Islet precursor cell (in vitro differentiated cells): ENCODE data around the gene TTLL7.
A peak's percentile ranks its signal among the peaks of the same experiment; 100 is the strongest.
"Not testable (repeated sequence)": the region's sequence is repeated elsewhere in the genome, so short reads cannot be mapped to it uniquely, and the experiment has no call there.

Experiments
- DNase-seq: peaks from one replicate; pipeline ENCODE4 v3.0.0-alpha.2; 2018

TTLL7 gene

DNA sequence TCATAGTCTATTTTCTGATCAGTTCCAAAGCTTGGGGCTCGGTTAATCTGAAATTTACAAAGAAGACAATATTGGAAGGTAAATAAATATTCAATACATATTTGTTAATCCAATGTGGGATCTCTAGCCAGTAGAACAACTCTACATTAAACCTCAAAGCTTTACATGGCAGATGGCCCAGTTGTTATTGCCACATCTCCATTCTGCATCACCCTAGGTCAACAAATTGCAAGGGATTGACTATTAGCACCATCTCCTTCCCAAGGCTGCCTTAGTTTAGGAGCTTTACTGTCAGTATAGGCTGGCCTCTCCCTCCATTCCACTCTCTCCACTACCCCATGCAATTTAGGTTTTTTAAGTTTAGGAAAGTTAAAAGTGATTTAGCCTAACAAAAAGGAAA lies 69.7 kb downstream of the TTLL7 start:
- no peak for DNase-seq

DNA sequence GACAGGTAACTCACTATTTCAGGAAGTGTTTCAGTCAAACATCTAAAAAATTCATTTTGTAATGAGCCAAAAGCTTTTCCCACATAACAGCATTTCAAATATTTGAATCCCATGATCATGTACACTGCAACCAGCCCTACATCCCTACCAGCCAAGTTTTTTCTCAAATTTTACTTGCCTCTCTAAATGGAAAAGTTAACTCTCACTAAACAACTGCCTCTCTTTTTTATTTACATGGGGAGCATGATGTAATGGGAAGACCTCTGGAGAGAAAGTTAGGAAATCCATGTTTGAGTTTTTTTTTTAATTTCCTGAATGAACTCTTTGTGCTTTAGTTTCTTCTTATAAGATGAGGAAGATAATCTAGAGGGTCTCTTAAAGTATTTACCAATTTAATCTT lies 70.5 kb downstream of the TTLL7 start:
- no peak for DNase-seq

DNA sequence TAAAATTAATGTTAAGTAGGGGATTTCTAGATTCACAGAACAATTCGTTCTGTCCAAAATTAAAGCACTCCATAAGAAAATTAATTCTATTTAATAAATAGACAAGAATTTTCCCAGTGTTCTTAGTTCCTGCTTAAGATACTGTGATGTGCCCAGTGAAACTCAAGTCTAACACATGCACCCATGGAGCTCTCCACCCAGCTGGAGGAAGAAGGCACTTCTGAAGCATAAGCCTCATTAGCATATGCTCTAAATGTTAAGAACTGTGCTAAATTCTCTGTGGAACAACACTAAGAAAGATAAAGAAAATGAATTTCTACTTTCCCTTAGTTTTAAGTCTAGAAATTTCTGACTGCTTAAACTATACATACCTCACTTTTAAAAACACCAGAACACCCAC lies 71.2 kb downstream of the TTLL7 start:
- DNase-seq, result no peak

DNA sequence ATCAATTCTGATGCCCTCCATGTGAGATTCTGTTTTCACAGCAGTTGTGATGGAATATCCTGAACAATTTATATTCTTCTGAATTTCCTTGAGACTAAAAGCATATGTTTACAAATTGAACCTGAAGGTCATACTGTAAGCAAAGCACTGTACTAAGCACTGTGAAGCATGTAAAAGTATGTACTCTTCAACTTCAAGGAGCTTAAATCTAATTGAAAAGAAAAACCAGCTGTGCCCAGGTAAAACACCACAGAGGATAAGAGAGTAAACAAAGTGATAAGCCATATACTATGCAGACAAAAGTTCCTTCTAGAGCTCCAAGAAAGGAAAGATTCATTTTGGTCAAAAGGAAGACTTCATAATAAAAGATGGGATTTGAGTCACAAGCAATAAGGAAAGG lies 71.9 kb downstream of the TTLL7 start:
- DNase-seq, result no peak

DNA sequence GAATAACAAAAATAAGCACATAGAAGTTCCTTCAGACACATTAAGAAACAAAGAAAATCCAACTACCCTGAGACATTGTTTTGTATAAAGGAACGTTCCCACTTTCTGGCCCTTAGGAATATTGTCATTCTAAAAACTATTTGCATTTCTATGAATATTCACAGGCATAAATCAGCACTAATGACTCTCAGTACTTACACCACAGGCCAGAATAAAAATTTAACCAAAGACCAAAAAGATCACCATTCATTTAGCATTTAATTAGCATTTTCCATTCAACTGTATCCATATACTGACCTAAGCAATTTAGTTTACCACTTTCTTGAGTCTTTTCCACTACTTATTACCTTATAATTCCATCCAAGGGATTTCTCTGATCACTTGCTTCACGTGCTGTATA lies 75.4 kb downstream of the TTLL7 start:
- no peak for DNase-seq

DNA sequence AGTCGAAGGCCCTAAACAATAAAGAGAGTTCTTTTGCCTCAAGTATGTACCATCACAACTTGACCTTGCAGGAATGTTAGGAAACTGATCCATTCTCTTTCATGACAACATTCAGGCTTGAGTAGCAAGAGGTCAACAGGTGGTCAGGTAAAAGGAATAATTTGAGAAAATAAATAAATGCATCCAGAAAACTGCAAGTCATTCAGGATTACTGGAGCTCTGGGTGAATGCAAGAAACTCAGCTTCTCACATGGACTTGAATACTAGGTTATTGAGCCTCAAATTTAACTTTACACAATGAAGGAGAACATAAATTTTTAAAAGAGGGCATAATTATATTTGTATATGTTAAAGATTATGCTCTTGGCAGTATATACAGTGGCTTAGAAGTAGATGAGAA lies 76.5 kb downstream of the TTLL7 start:
- DNase-seq, result no peak

DNA sequence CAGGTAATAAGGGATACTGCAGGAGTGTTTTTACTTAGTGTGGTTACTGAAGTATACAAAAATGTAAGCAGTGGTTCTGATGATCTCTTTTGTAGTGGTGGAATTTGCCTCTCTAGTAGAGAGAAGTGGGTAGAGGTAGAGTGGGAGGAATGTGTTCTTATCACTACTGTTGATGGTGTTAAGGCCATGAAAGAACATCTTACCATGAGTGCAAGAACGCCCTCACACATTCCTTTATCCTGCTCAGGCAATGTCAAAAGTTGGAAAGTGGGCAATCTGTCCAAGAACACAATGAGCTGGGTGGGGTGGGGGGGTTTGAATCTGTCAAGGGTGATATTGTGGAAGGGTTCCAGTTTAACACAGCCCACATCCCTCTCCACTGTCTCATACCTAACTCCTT lies 78.6 kb downstream of the TTLL7 start:
- DNase-seq, result no peak

DNA sequence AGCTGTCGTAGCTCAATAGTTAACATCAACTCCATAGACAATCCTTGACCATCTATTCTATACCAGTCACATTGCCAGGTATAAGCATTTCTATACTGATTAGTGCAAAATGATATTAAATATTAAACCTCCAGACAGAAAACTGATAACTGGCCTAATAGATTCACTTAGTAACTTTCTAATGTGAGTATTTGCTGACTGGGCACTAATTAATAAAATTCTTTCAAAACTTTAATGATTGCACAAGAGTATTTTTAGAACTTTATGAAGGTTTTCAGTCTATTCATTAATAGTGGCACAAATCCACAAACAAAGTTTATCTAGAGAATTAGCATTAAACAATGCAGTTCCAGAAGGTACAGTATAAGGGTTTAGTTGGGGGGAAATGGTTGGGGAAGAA lies 79.1 kb downstream of the TTLL7 start:
- DNase-seq, result no peak

DNA sequence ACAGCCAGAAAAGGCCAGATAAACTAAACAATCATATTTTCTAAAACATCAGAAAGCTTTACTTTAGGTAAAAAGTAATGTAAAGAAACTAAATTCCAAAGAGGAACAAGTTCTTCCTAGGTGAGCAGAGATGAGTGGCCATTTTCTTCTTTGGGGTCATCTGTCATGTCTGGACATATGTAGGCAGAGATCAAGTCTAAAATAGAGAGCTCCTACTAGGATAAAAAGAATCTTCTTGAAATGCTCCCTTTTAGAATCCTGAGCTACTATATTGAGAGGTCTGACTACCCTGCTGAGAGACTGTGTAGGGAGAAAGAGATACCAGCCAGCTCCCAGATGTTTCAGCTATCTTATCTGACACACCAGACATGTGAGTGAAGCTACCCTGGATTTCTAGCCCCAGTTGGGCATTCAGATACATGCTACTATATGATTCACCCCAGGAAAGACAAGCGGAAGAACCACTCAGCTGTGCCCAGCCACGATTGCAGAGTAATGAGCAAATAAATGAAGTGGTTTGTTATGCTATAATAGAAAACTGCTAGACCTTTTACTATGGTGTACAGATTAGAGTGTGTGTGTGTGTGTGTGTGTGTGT lies 80.1 kb downstream of the TTLL7 start:
- no peak for DNase-seq

DNA sequence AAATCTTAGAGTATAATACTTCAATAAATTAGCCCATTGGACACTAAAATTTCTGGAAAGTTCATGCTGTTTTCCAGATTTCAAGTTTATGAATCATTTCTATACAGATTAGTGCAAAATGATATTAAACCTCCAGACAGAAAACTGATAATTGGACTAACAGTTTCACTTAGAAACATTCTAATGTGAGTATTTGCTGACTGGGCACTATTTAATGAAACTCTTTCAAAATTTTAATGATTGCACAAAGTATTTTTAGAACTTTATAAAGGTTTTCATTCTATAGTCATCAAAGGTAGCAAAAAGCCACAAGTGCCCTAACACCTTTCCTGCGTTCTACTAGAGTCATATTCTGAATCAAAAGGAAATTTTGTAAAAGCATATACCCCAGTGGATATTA lies 81.0 kb downstream of the TTLL7 start:
- DNase-seq, result no peak

DNA sequence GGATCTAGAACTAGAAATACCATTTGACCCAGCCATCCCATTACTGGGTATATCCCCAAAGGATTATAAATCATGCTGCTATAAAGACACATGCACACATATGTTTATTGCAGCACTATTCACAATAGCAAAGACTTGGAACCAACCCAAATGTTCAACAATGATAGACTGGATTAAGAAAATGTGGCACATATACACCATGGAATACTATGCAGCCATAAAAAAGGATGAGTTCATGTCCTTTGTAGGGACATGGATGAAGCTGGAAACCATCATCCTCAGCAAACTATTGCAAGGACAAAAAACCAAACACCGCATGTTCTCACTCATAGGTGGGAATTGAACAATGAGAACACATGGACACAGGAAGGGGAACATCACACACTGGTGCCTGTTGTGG lies 82.8 kb downstream of the TTLL7 start:
- DNase-seq, result not testable (repeated sequence)

DNA sequence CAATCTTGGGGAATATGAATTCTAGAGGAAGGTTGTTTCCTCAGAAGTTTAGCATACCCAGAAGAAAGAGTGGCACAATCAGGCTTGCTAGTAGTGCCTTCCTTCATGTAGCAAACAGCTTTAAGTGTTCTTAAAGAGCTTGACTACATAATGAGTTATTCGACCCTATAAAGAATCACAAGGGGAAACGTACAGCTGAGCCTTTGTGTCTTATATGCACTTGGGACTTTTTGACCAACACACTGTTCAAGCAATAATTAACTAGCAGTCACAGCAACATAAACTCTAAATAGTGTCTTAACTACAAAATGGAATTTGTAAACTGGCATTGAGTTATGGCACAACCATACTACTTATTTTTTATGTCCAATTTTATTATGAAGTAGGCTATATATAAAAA lies 86.1 kb downstream of the TTLL7 start:
- no peak for DNase-seq

DNA sequence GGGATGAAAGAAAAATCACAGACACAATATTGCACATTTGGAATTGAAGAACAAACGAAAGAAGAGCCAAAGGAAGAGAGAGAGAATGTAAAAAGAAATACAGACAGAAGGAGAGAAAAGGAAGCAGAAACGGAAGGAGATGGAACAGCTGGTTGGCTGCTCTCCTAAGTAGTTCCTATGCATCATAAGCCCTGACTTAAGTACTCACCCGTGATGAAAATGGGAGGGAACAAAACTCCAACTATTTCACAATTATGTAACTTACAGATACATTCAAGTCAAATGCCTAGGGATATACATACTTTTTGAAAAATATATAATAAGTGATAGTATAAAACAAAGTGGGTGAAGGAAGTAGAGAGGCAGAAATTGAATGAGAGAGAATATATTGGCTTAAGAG lies 88.5 kb downstream of the TTLL7 start:
- no peak for DNase-seq

DNA sequence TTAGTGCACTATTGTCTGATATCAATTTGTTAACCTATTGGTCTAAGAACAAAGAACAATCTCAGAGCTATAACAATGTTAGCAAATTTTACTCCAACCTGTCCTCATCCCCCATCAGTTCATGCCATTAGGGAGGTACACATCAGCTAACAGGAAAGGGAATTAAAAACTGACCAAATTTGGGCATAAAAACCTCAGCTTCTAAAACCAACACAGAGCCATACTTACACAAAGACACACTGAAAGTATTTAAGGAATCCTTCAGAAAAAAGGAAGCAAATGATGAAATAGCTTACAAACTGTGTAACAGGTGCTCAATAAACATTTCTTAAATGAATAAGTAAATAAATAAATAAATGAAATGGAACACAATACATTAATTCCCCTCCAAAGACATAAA lies 89.2 kb downstream of the TTLL7 start:
- no peak for DNase-seq

DNA sequence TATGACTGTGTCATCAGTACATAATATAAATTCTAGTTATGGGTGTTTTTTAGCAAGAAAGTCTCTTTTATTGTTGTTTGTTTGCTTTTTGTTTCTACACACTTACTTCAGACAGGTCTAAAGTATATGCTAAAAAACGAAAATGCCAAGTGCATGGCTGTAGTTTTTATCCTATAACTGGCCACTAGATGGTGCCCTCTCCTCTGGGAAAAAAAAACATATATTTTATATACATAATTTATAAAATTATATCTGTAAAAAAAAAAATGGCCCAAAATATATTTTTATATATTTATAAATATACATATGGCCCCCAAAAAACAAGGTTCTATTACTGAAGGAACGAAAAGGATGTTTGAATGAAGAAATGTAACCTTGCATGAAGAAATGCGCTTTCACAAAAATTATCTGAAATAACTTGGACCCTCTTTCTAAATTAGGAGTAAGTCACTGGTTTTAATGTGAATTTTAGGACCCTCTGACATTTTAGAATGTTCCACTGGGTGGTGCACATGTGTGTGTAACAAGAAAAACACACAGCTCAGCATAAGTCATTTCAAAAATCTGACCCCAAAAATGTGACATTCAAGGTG lies 93.5 kb downstream of the TTLL7 start:
- DNase-seq, result no peak

DNA sequence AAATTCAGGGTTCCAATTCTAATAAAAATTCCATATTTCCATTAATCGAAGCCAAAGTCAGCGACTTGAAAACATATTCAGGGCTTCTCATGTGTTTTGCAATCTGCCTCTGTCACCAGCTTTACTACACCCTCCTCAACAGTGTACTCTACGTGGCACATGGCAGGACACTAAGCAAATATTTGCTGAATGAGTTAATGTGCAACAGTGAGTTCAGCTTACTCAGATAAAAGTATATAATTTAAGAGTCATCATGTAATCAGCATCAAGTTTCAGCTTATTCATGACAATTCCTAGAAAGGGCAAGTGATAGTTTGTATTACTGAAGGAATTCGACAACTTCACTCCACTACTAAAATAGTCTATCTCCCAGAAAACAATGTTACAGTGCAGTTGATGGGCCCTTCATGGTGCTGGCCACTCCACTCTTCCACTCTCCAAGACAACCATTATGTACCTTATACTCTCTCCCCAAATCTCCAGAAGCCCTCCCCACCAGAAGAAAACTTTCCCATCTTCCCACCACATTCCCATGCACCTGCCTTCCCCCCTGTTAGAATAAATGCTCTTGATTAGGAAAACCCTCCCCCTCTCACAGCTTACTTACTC lies 97.3 kb downstream of the TTLL7 start:
- no peak for DNase-seq

DNA sequence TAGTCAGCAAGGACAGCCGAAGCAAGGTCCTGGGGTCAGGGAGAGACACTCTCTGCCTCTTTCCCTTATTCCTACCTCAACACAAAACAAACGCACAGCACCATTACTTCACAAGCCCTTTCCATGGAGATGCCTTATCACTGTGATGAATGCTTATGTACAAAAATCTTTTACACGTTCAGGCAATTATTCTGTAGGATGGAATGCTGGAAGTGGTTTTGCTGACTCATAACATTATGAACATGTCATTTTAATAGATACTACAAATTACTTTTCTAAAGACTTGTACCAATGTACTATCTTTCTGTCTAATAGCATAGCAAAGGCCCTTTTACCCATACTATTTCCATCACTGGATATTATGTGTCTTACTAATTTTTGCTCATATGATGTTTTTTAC lies 98.4 kb downstream of the TTLL7 start:
- no peak for DNase-seq

DNA sequence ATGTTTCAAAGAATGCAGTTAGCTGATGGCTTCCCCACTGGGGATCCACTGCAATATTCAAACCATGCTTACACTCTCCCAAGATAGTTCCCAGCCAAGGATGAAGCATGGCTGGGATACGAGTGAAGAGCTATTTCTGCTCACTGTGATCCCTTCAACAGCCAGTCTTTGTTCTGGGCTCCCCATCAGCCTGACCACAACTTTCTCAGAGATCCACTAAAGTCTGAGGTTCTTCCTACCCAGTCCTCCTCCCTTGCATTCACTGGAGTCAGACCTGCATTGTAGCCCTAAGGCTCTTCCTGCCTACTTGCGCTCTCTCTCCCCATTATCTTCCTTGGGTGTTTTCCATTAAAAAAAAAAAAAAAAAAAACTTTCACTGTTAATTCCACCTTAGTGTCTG lies 101.4 kb downstream of the TTLL7 start:
- peak; percentile 90 for DNase-seq

DNA sequence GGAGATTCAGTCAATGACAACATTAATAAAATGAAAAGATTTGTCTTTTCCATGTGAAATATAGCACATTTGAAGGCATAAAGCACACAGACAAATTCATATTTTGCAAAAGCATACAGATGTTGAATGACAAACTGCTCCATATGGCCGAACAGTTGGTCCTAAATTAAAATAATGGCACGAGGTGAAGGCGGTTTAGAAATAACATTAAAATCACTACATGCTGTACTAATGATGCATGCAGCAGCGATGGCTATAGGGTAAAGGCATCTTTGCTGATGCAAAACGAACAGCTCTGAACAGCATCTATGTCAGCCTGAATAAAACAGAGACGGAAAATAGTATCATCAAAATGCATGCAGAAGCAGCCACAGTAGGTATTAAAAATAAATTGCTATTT lies 102.6 kb downstream of the TTLL7 start:
- no peak for DNase-seq

DNA sequence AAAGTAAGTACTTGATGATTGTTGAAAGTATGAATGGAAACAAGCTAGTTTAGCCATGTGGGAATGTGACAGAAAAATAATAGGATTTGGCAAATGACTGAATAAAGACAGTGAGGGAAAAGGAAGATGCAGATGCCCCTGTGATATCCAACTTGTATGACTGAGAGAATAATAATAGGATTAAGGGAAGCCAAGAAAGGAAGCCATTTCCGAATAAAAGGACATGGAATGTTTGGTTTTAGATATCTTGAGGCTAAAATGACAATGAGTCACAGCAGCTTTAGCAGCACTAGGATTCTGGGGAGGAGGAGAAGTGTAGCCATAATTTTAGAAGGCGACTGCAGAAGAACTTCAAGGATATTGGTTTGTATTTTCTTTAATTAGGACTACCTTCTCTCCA lies 109.2 kb downstream of the TTLL7 start:
- DNase-seq, result no peak

DNA sequence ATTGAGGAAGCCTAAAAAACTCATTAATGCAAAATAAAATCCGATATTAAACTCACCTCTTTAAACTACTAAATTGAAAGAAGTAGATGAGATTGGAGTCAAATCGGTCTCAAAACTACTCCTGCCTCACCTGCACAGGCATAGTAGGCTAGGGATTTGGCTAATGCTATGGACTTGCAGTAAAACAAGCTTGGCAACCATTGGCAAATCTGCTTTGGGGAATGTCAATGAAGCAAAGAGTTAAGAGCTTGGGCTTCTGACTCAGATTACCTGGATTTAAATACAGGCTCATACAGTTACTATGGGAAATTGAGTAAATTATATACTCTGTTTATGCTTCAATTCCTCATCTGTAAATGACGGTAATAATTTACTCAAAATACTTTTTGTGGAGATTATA lies 111.4 kb downstream of the TTLL7 start:
- no peak for DNase-seq

DNA sequence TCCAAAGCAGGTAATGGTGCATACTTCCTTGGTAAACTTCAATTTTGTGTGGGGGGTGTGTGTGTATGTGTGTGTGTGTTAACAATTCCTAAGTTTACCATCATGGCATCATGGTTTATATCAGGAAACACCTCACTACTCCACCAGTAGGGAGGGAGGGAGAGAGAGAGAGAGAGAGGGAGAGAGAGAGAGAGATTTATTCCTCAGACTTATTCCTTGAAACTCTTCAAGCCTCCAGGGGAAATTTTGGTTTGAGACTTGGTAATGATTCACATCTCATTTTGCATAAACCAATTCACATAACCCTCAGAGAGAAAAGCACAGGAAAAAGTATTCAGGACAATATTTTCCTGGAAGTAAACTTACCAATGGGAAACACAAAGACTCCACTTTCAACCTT lies 115.0 kb downstream of the TTLL7 start:
- no peak for DNase-seq

DNA sequence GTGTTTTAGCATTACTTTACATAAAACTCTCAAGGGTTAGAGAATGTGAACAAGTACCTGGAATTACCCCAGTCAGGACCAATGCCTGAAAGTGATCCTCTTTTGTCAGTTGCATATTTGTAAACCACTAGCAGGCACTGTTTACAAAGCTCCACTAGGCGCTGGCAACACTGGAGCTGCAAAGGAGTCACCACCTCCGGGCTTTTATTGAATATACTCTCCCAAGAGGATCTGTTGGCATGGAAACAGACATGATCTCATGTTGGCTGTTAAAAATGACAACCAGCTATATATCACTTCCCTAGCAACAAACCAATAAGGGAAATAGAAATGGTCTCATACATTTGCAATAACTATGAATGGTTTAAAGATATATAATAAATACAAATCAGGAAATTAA lies 116.0 kb downstream of the TTLL7 start:
- peak; percentile 64 for DNase-seq

DNA sequence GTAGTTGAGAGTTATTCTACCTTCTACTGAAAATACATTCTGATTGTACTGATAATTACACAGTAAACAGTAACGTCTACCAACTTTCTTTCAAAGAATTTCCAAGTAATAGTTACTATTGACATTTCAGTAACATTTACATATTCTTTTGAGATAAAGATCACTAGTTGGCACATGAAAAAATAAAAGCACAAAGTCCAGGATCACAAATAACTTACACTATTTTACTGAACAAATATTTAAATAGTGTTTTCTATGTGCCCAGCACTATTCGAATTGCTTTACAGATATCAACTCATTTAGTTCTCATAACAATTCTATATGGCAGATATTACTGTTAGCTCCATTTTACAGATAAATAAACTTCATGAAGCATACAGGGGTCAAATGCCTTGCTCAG lies 126.4 kb downstream of the TTLL7 start:
- DNase-seq, result no peak

DNA sequence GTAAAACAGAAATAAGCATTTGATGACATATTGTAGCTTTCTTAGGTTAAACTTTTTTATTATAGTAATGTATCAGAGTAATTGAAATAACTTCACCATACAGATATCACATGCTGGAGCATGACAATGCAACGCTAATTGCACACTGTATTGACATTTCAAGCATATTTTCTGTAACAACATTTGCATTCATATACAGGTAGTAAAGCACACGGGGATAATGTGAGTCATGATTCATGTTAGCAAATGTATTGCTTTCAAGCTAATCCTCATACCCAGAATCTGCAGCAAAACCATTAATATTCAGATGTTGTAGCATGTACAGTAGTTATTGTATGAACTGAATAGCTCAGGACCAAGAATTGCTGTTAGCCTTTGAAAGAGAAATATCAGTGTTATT lies 133.9 kb downstream of the TTLL7 start:
- no peak for DNase-seq
